A673 (cell line): ENCODE data around the gene RBAK. TPM values are rescaled to one million over a fixed set of nuclear protein-coding genes. Genes with fewer than 3 reads are reported as not detected.
"Not testable (repeated sequence)": the region's sequence is repeated elsewhere in the genome, so short reads cannot be mapped to it uniquely, and the experiment has no call there.

ENCODE experiments used
- BruUV-seq: library from RNA; stranded (reverse); fragments of 400-500 nt; replicated peaks from 2 replicates; lab custom pipeline; 2021; lab: Mats Ljungman, UMichigan
- CTCF ChIA-PET: fragments of 300-600 bp; sonication (Branson Sonifier 250); formaldehyde crosslinking; loops from one replicate; lab custom pipeline; 2022; ENCODE audit warnings: antibody characterized with exemption; lab: Charles Lee
- POLR2A ChIA-PET: fragments of 300-600 bp; sonication (Branson Sonifier 250); formaldehyde crosslinking; loops from one replicate; lab custom pipeline; 2022; ENCODE audit warnings: antibody characterized with exemption; ENCODE audit not compliant: low non-redundant PET; lab: Charles Lee
- DNase-seq: peaks from one replicate; pipeline ENCODE4 v3.0.0-alpha.2; 2015; ENCODE audit warnings: low spot score
- H3K27ac ChIP-seq: fragments of 200-600 bp; sonication (generic); 2 replicates; pipeline ENCODE4 v1.5.1; 2016; ENCODE audit warnings: mixed run types, low read depth, mild to moderate bottlenecking, mixed read lengths, antibody characterized with exemption, low read length; ENCODE audit not compliant: poor library complexity, severe bottlenecking
- H3K27me3 ChIP-seq: fragments of 200-600 bp; sonication (generic); replicated peaks from 2 replicates; pipeline ENCODE4 v1.6.1; 2017; ENCODE audit warnings: mixed run types, low read depth, mild to moderate bottlenecking, mixed read lengths, antibody characterized with exemption, low read length; ENCODE audit not compliant: insufficient read depth, poor library complexity
- H3K36me3 ChIP-seq: fragments of 200-600 bp; sonication (generic); 2 replicates; pipeline ENCODE4 v1.6.1; 2016; ENCODE audit warnings: mixed run types, mild to moderate bottlenecking, mixed read lengths, antibody characterized with exemption, low read length; ENCODE audit not compliant: insufficient read depth, poor library complexity, severe bottlenecking
- H3K4me1 ChIP-seq: fragments of 200-600 bp; sonication (generic); 2 replicates; pipeline ENCODE4 v1.6.1; 2017; ENCODE audit warnings: mixed run types, mild to moderate bottlenecking, mixed read lengths, antibody characterized with exemption, low read length; ENCODE audit not compliant: insufficient read depth, poor library complexity, severe bottlenecking
- H3K4me3 ChIP-seq: fragments of 200-600 bp; sonication (generic); 2 replicates; pipeline ENCODE4 v1.5.1; 2016; ENCODE audit warnings: low read depth, mixed run types, mild to moderate bottlenecking, mixed read lengths, low read length; ENCODE audit not compliant: poor library complexity, severe bottlenecking
- H3K9me3 ChIP-seq: fragments of 200-600 bp; sonication (generic); 2 replicates; pipeline ENCODE4 v1.6.1; 2016; ENCODE audit warnings: mixed run types, low read depth, mild to moderate bottlenecking, mixed read lengths, antibody characterized with exemption, low read length; ENCODE audit not compliant: poor library complexity, severe bottlenecking
- CTCF ChIP-seq: fragments of 300-800, 200-600 bp; sonication (generic); conservative IDR thresholded peaks from 2 replicates; pipeline ENCODE4 v1.5.1; 2017; ENCODE audit warnings: low read depth, mild to moderate bottlenecking, antibody characterized with exemption, low read length, moderate library complexity, mixed read lengths
- EZH2 ChIP-seq: fragments of 200-600 bp; sonication (generic); IDR thresholded peaks from 2 replicates; pipeline ENCODE4 v1.6.1; 2017; ENCODE audit warnings: borderline replicate concordance, low read depth, mild to moderate bottlenecking, mixed read lengths, antibody characterized with exemption, low read length; ENCODE audit not compliant: poor library complexity, severe bottlenecking
- intact Hi-C: fragments of 100-400 bp; cut with micrococcal nuclease; formaldehyde crosslinking; loops from one replicate; pipeline ENCODE4 v1.10.0; 2022; ENCODE audit not compliant: unreplicated experiment
- total RNA-seq: library from RNA; stranded (reverse); gene quantifications from 2 replicates; pipeline ENCODE4 v1.2.3, GENCODE V29; 2021

The RBAK gene
- total RNA-seq, 1 experiment from 2014 or later, result 17.3 TPM

- POLR2A ChIA-PET, result no interaction called here
- CTCF ChIA-PET, result interaction anchor here (0.6 kb wide), 1 partner anchor 451 kb away, joined by 3 read pairs; no protein-coding TSS in a partner anchor
- TF ChIP-seq CTCF, result no peak
- no peak for TF ChIP-seq EZH2
These were observed 2.0 kb upstream of the RBAK start for GRCh38 chr7:5043661-5044060.

GRCh38 chr7:5046397-5046732, 705 bp downstream of the RBAK start:
- not testable (repeated sequence) for DNase-seq
- H3K4me3 ChIP-seq, result peak overlapping the region; percentile 96

More at GRCh38 chr7:5043661-5044060, 2.0 kb upstream of the RBAK start:
- no TSS peak for BruUV-seq
- Histone ChIP-seq H3K4me3 (no peak overlapping the region), H3K4me1 (no peaks in the 10 kb centered on the region), H3K36me3 (peaks cover under 1% of the 10 kb centered on the region), H3K27me3 (no peaks in the 10 kb centered on the region), H3K27ac (no peak overlapping the region), H3K9me3 (no peaks in the 10 kb centered on the region)
- DNase-seq, result no peak
- intact Hi-C loops, result no loop called here

GRCh38 chr7:5047127-5047526, 1.5 kb downstream of the RBAK start:
- POLR2A ChIA-PET, H3K4me1 ChIP-seq, H3K27ac ChIP-seq, CTCF ChIA-PET, DNase-seq, H3K27me3 ChIP-seq, intact Hi-C loops, BruUV-seq: not testable (repeated sequence)
- H3K4me3 ChIP-seq, result peak overlapping the region; percentile 96
- H3K36me3 ChIP-seq, result peaks cover 34% of the 10 kb centered on the region
- H3K9me3 ChIP-seq, result peaks cover 14% of the 10 kb centered on the region

More at GRCh38 chr7:5046397-5046732, 705 bp downstream of the RBAK start:
- Histone ChIP-seq H3K9me3 (peaks cover 13% of the 10 kb centered on the region), H3K36me3 (peaks cover 27% of the 10 kb centered on the region), H3K27ac (peak overlapping the region; percentile 97)
- POLR2A ChIA-PET, H3K27me3 ChIP-seq, BruUV-seq, intact Hi-C loops, CTCF ChIA-PET, H3K4me1 ChIP-seq: not testable (repeated sequence)

- DNase-seq, result no peak
- no TSS peak for BruUV-seq
- POLR2A ChIA-PET, result no interaction called here
These were observed 5.0 kb downstream of the RBAK start for GRCh38 chr7:5050676-5051075.

GRCh38 chr7:5051731-5052130, 6.1 kb downstream of the RBAK start:
- DNase-seq, H3K27ac ChIP-seq, CTCF ChIA-PET, H3K4me1 ChIP-seq, BruUV-seq, H3K27me3 ChIP-seq, intact Hi-C loops, POLR2A ChIA-PET, H3K4me3 ChIP-seq: not testable (repeated sequence)
- H3K36me3 ChIP-seq, result peaks cover 71% of the 10 kb centered on the region
- peaks cover 34% of the 10 kb centered on the region for H3K9me3 ChIP-seq

More at GRCh38 chr7:5050676-5051075, 5.0 kb downstream of the RBAK start:
- Histone ChIP-seq H3K4me3 (no peak overlapping the region), H3K36me3 (peaks cover 64% of the 10 kb centered on the region), H3K4me1 (no peaks in the 10 kb centered on the region), H3K9me3 (peaks cover 34% of the 10 kb centered on the region), H3K27me3 (no peaks in the 10 kb centered on the region), H3K27ac (no peak overlapping the region)
- TF ChIP-seq CTCF (no peak), EZH2 (no peak)
- CTCF ChIA-PET, result no interaction called here
- intact Hi-C loops, result no loop called here
